BE2C (cell line): ENCODE data around the gene CMTM7.
"Not testable (repeated sequence)": the region's sequence is repeated elsewhere in the genome, so short reads cannot be mapped to it uniquely, and the experiment has no call there.

Experiments used
- DNase-seq: peaks from one replicate; pipeline ENCODE4 v3.0.0-alpha.2; 2020
- H3K27me3 ChIP-seq: fragments of 250-450 bp; sonication (Bioruptor Pico); 2 replicates; pipeline ENCODE4 v1.5.1; 2020; ENCODE audit warnings: mild to moderate bottlenecking
- H3K36me3 ChIP-seq: fragments of 250-450 bp; sonication (Bioruptor Pico); 2 replicates; pipeline ENCODE4 v1.5.1; 2020; ENCODE audit warnings: mild to moderate bottlenecking
- H3K4me1 ChIP-seq: fragments of 250-450 bp; sonication (Bioruptor Pico); 2 replicates; pipeline ENCODE4 v1.5.1; 2020
- H3K4me3 ChIP-seq: 2 replicates; pipeline ENCODE4 v1.5.1; 2011; ENCODE audit warnings: low read depth, low read length
- H3K9me3 ChIP-seq: fragments of 250-450 bp; sonication (Bioruptor Pico); 2 replicates; pipeline ENCODE4 v1.5.1; 2020
- TF ChIP-seq, protein P1 (sequence below): IDR thresholded peaks from 2 replicates; pipeline ENCODE4 v1.5.1; 2012; ENCODE audit warnings: mild to moderate bottlenecking, low read depth, low read length

CMTM7 gene

DNA sequence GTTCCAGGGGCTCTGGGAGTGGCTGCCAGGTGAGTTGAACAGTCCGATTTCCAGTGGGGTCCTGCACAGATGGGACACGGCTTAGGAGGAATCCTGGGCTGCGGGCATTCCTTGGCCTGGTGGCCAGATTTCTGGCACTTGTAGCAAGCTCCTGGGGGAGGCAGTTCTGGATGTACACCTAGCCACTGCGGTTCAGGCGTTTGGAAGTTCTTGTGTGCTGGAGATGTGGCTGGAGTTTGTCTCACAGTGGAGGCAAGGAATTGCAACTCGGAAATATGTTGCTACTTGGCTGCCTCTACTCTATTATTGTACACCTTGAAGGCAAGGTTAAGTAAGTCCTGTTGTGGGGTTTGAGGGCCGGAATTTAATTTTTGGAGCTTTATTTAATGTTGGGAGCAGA is 73.1 kb downstream of the CMTM7 start:
- H3K9me3 ChIP-seq, H3K4me1 ChIP-seq, H3K36me3 ChIP-seq, DNase-seq, H3K4me3 ChIP-seq, H3K27me3 ChIP-seq: not testable (repeated sequence)

DNA sequence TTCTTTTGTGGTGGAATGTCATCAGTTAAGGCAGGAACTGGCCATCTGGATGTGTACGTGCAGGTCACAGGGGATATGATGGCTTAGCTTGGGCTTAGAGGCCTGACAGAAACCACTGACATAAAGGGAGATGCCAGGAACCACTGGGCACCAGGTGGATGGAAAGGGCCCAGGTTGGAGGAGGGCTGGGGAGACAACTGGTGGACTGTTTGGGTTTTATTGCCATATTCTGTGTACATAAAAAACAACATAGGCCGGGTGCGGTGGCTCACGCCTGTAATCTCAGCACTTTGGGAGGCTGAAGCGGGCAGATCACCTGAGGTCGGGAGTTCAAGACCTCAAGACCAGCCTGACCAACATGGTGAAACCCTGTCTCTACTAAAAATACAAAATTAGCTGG is 75.2 kb downstream of the CMTM7 start:
- DNase-seq, H3K9me3 ChIP-seq, H3K4me3 ChIP-seq, H3K36me3 ChIP-seq, H3K4me1 ChIP-seq, H3K27me3 ChIP-seq: not testable (repeated sequence)

- Histone ChIP-seq H3K36me3 (no peaks in the 10 kb centered on the region), H3K4me3 (peak overlapping the region; percentile 28; the same call in 1 of the 2 replicates), H3K4me1 (no peaks in the 10 kb centered on the region), H3K9me3 (no peaks in the 10 kb centered on the region), H3K27me3 (no peaks in the 10 kb centered on the region)
- TF ChIP-seq, protein P1, sequence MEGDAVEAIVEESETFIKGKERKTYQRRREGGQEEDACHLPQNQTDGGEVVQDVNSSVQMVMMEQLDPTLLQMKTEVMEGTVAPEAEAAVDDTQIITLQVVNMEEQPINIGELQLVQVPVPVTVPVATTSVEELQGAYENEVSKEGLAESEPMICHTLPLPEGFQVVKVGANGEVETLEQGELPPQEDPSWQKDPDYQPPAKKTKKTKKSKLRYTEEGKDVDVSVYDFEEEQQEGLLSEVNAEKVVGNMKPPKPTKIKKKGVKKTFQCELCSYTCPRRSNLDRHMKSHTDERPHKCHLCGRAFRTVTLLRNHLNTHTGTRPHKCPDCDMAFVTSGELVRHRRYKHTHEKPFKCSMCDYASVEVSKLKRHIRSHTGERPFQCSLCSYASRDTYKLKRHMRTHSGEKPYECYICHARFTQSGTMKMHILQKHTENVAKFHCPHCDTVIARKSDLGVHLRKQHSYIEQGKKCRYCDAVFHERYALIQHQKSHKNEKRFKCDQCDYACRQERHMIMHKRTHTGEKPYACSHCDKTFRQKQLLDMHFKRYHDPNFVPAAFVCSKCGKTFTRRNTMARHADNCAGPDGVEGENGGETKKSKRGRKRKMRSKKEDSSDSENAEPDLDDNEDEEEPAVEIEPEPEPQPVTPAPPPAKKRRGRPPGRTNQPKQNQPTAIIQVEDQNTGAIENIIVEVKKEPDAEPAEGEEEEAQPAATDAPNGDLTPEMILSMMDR, result peak; percentile 78
- peak; percentile 55 for DNase-seq
Measured at GRCh38 chr3:32467333-32468070, 75.8 kb downstream of the CMTM7 start.

- DNase-seq, result no peak
- Histone ChIP-seq H3K36me3 (no peaks in the 10 kb centered on the region), H3K27me3 (no peaks in the 10 kb centered on the region), H3K4me1 (no peaks in the 10 kb centered on the region), H3K9me3 (no peaks in the 10 kb centered on the region), H3K4me3 (no peak overlapping the region)
- TF ChIP-seq, protein P1, result no peak
Measured at GRCh38 chr3:32469151-32469874, 77.7 kb downstream of the CMTM7 start.

DNA sequence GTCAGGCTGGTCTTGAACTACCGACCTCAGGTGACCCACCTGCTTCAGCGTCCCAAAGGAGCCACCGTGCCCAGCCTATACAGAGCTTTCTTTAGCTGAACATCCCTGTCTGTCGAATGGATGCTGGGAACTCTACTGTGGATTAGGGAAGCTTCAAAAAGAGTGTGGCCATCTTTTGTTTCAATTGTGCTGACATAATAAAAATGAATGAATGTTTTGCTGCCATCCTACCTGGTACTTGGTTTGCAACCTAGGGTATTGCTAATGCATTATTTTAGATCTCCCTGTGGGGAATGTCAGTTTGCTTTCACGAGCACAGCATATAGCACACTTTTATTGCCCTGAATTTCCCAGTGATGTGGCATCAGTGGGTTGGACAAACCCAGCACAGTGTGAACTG is 78.7 kb downstream of the CMTM7 start:
- no peaks in the 10 kb centered on the region for H3K9me3 ChIP-seq
- TF ChIP-seq, protein P1, result no peak
- no peak for DNase-seq
- no peak overlapping the region for H3K4me3 ChIP-seq
- no peaks in the 10 kb centered on the region for H3K36me3 ChIP-seq
- no peaks in the 10 kb centered on the region for H3K27me3 ChIP-seq
- no peaks in the 10 kb centered on the region for H3K4me1 ChIP-seq

GRCh38 chr3:32471246-32471645 is 79.6 kb downstream of the CMTM7 start:
- TF ChIP-seq, protein P1, result no peak
- Histone ChIP-seq H3K4me1 (no peaks in the 10 kb centered on the region), H3K4me3 (no peak overlapping the region), H3K9me3 (no peaks in the 10 kb centered on the region), H3K27me3 (no peaks in the 10 kb centered on the region), H3K36me3 (no peaks in the 10 kb centered on the region)
- DNase-seq, result no peak

DNA sequence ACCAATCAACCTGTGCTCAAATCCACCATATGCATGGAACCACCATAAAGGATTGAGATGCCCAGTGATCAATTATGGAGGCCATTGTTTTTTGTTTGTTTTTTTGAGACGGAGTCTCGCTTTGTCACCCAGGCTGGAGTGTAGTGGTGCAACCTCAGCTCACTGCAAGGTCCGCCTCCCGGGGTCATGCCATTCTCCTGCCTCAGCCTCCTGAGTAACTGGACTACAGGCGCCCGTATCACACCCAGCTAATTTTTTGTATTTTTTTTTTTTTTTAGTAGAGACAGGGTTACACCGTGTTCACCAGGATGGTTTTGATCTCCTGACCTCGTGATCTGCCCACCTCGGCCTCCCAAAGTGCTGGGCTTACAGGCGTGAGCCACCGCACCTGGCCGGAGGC is 80.5 kb downstream of the CMTM7 start:
- not testable (repeated sequence) for H3K9me3 ChIP-seq, H3K4me3 ChIP-seq, H3K36me3 ChIP-seq, DNase-seq, H3K27me3 ChIP-seq, H3K4me1 ChIP-seq
